HG03097 (cell line): ENCODE data around the gene HSD3B7.
A peak's percentile ranks its signal among the peaks of the same experiment; 100 is the strongest.

Experiments
- ATAC-seq: cut with Tn5 transposase; IDR thresholded peaks from one replicate; pipeline ENCODE4 v1.9.1; 2021; ENCODE audit not compliant: unreplicated experiment, low FRiP score

The HSD3B7 gene

GRCh38 chr16:30956601-30957455 is 28.2 kb upstream of the HSD3B7 start:
- ATAC-seq = peak; percentile 29

- peak; percentile 56 for ATAC-seq
Observed at GRCh38 chr16:30957456-30958174, 27.4 kb upstream of the HSD3B7 start, which contains the start of gene SETD1A. TSS of gene SETD1A (plus strand) at chr16:30957754. CDS start at chr16:30958732, 978 bp downstream.

- ATAC-seq = peak; percentile 18
Observed at GRCh38 chr16:30958175-30959079, 26.6 kb upstream of the HSD3B7 start.

- no peak for ATAC-seq
Observed at GRCh38 chr16:30961384-30961783, 23.6 kb upstream of the HSD3B7 start.

DNA sequence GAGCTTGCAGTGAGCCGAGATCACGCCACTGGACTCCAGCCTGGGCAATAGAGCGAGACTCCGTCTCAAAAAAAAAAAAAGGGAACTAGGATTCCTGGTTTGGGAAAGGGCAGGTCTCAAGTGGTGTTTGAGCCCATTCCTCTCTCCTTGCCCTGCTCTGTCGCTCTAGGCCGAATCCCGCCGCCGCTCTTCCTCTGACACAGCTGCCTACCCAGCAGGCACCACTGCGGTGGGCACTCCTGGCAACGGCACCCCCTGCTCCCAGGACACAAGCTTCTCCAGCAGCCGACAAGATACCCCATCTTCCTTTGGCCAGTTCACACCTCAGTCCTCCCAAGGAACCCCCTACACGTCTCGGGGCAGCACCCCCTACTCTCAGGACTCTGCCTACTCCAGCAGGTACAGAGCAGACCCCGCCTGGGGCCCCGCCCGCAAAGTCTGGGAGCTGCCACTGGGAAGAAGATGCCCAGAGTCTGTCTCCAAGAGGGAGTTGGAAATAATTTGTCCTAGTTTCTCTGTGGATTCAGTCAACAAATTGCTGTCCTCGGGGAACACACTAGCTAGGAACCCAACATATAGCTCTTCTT is 21.0 kb upstream of the HSD3B7 start:
- ATAC-seq = no peak

DNA sequence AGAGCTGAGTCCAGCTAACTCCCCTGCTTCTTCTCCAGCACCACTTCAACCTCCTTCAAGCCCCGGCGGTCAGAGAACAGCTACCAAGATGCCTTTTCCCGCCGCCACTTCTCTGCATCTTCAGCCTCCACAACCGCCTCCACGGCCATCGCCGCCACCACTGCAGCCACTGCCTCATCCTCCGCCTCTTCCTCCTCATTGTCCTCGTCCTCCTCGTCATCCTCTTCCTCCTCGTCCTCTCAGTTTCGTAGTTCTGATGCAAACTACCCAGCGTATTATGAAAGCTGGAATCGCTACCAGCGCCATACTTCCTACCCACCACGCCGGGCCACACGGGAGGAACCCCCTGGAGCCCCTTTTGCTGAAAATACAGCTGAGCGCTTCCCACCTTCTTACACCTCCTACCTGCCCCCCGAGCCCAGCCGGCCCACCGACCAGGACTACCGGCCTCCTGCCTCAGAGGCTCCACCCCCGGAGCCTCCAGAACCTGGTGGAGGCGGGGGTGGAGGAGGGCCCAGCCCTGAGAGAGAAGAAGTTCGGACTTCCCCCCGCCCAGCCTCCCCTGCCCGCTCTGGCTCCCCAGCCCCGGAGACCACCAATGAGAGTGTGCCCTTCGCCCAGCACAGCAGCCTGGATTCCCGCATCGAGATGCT is 20.3 kb upstream of the HSD3B7 start:
- no peak for ATAC-seq

DNA sequence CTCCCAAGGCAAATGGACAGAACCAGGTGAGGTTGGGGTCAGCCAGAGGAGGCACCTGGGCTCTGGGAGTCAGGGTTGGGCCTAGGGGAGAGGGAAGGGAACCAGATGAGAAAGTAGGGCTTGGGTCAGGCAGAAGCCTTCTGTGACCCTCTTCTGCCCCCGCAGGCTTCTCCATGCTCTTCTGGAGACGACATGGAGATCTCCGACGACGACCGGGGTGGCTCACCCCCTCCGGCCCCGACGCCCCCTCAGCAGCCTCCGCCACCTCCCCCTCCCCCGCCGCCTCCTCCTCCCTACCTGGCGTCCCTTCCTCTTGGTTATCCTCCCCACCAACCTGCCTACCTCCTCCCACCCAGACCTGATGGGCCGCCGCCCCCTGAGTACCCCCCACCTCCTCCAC is 19.6 kb upstream of the HSD3B7 start:
- no peak for ATAC-seq

DNA sequence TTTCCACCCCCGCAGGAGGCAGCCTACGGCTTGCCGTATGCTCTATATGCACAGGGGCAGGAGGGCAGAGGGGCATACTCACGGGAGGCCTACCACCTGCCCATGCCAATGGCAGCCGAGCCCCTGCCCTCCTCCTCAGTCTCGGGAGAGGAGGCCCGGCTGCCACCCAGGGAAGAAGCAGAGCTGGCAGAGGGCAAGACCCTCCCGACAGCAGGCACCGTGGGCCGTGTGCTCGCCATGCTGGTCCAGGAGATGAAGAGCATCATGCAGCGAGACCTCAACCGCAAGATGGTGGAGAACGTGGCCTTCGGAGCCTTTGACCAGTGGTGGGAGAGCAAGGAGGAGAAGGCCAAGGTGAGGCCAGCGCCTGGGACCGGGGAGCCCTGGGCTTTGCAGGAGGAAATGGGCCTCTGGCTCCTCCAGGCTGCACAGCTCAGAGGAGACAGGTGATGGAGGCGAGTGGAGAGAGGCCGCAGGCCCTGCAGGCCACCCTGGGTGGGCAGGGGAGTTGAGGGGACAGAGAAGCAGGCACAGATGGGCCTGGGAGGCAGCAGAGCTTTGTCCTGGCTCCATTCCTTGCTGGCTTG is 18.9 kb upstream of the HSD3B7 start:
- no peak for ATAC-seq

DNA sequence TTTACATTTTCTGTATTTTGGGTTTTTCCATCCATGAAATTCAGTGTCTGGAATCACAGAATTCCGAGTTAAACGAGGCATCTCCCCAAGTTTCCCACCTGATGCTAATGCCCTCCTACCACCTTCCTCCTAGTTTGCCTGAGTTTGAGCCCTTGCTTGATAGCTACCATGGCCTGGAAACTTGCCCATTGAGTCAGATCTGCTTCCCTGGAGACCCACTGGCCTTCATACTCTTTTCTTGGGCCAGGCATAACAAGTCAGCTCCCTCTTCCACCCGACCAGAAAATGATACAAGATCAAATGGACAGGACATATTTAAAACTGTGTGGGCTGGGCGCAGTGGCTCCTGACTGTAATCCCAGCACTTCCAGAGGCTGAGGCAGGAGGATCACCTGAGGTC is 17.2 kb upstream of the HSD3B7 start:
- ATAC-seq = no peak

- no peak for ATAC-seq
Observed at GRCh38 chr16:30969246-30969842, 15.7 kb upstream of the HSD3B7 start.

- ATAC-seq = no peak
Observed at GRCh38 chr16:30971298-30971697, 13.7 kb upstream of the HSD3B7 start.

DNA sequence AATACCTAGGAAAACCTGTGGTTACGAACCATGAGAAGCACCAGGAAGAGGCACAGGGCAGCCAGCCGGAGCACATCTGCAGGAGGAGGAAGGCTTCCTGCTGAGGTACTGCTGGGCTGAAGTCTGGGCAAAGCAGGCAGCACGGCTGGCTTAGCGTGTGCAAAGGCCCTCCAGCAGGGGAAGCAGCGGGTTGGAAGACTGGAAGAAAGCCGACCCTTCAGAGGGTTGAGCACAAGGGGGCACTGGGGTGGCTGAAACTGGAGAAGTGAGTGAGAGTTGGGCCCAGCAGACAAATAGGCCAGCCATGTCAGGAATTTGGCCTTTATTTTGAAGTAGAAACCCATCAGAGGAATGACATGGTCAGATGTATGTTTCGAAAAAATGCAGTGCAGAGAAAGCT is 12.1 kb upstream of the HSD3B7 start:
- ATAC-seq = no peak

DNA sequence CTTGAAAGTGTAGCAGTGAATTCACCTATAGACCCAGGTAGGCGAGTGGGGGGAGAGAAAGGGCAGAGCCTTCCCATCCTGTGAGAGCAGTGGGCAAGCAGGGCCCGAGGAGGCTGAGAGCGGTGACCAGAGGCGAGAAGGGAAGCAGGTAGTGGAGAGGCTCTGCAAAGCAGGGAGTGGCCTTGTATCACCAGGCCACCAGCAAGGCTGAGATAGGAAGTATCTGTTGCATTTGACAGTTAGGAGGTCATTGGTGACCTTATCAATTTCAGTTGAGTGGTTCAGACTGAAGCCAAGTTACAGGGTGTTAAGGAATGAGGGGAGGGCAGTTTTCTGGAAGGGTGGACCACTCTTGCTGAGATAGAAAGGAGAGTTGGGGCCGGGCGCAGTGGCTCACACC is 10.7 kb upstream of the HSD3B7 start:
- no peak for ATAC-seq

GRCh38 chr16:30976486-30976885 is 8.5 kb upstream of the HSD3B7 start:
- ATAC-seq = no peak

DNA sequence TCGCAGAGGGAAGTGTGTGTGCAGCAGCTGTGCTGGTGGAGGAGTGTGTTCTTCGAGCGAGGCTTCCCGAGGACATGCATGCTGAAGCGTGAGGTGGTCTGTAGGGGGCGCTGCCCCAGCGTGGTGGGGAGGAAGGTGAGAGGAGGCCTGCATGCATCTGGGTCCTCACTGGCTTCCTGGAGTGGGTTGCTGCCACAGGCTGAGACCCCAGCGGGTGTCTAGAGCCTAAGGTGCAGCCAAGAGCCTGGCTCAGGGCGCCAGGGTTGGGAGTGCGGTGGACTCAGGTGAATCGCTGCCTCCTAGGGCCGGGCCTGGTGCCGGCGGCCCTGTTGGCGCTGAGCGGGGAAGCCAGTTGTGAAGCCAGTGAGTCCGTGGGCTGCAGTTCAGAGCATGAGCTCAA is 7.5 kb upstream of the HSD3B7 start:
- ATAC-seq = no peak

- ATAC-seq = no peak
Observed at GRCh38 chr16:30979170-30980022, 5.6 kb upstream of the HSD3B7 start.

DNA sequence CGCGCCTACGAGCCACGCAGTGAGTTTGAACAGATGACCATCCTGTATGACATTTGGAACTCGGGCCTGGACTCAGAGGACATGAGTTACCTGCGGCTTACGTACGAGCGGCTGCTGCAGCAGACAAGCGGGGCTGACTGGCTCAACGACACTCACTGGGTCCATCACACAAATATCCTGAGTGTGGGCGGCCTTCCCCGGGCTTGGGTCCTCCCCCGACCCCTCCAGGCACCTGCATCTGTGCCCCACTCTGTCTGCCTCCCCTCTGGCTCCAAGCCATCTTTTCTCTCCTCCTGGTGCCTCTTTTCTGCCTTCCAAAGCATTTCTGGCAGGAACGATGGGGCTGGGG is 5.0 kb upstream of the HSD3B7 start:
- no peak for ATAC-seq

DNA sequence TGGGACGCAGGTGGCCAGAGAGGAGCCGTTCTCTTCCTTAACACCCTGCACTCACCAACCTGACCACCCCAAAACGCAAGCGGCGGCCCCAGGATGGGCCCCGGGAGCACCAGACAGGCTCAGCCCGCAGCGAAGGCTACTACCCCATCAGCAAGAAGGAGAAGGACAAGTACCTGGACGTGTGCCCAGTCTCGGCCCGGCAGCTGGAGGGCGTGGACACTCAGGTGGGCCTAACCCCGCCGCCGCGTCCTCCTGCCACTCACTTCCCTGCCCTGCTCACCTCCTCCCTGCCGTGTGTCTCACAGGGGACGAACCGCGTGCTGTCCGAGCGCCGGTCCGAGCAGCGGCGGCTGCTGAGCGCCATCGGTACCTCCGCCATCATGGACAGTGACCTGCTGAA is 4.6 kb upstream of the HSD3B7 start:
- ATAC-seq = no peak
